WERI-Rb-1 (cell line): ENCODE data around the gene NXN.

Source experiments
- DNase-seq: peaks from one replicate; pipeline ENCODE4 v3.0.0-alpha.2; 2020
- H3K27ac ChIP-seq: fragments of 250-450 bp; sonication (Bioruptor Pico); 2 replicates; pipeline ENCODE4 v1.5.1; 2020; ENCODE audit warnings: mild to moderate bottlenecking, moderate library complexity
- H3K27me3 ChIP-seq: fragments of 250-450 bp; sonication (Bioruptor Pico); 2 replicates; pipeline ENCODE4 v1.5.1; 2021; ENCODE audit warnings: mild to moderate bottlenecking, low read depth, moderate library complexity; ENCODE audit not compliant: insufficient read depth, severe bottlenecking
- H3K36me3 ChIP-seq: fragments of 250-450 bp; sonication (Bioruptor Pico); 2 replicates; pipeline ENCODE4 v1.5.1; 2020; ENCODE audit warnings: mild to moderate bottlenecking, moderate library complexity
- H3K4me3 ChIP-seq: 2 replicates; pipeline ENCODE4 v1.5.1; 2011; ENCODE audit warnings: low read depth, mild to moderate bottlenecking, control low read depth, low read length
- H3K9me3 ChIP-seq: fragments of 250-450 bp; sonication (Bioruptor Pico); 2 replicates; pipeline ENCODE4 v1.5.1; 2021; ENCODE audit warnings: mild to moderate bottlenecking, moderate library complexity; ENCODE audit not compliant: severe bottlenecking
- TF ChIP-seq, protein P1 (sequence below): IDR thresholded peaks from 2 replicates; pipeline ENCODE4 v1.5.1; 2011; ENCODE audit warnings: low read depth, mild to moderate bottlenecking, control low read depth, inconsistent platforms, low read length

NXN gene

GRCh38 chr17:945672-946071 lies 33.9 kb downstream of the NXN start:
- no peak overlapping the region for H3K27ac ChIP-seq
- H3K9me3 ChIP-seq = no peaks in the 10 kb centered on the region
- TF ChIP-seq, protein P1, sequence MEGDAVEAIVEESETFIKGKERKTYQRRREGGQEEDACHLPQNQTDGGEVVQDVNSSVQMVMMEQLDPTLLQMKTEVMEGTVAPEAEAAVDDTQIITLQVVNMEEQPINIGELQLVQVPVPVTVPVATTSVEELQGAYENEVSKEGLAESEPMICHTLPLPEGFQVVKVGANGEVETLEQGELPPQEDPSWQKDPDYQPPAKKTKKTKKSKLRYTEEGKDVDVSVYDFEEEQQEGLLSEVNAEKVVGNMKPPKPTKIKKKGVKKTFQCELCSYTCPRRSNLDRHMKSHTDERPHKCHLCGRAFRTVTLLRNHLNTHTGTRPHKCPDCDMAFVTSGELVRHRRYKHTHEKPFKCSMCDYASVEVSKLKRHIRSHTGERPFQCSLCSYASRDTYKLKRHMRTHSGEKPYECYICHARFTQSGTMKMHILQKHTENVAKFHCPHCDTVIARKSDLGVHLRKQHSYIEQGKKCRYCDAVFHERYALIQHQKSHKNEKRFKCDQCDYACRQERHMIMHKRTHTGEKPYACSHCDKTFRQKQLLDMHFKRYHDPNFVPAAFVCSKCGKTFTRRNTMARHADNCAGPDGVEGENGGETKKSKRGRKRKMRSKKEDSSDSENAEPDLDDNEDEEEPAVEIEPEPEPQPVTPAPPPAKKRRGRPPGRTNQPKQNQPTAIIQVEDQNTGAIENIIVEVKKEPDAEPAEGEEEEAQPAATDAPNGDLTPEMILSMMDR = no peak
- no peak overlapping the region for H3K4me3 ChIP-seq
- H3K36me3 ChIP-seq = no peaks in the 10 kb centered on the region; the same call in 1 of the 2 replicates
- DNase-seq = no peak
- no peaks in the 10 kb centered on the region for H3K27me3 ChIP-seq

GRCh38 chr17:944266-944826 lies 35.2 kb downstream of the NXN start:
- TF ChIP-seq, protein P1 = no peak
- Histone ChIP-seq H3K4me3 (no peak overlapping the region), H3K9me3 (no peaks in the 10 kb centered on the region), H3K27me3 (no peaks in the 10 kb centered on the region), H3K27ac (no peak overlapping the region), H3K36me3 (no peaks in the 10 kb centered on the region; the same call in 1 of the 2 replicates)
- DNase-seq = no peak

DNA sequence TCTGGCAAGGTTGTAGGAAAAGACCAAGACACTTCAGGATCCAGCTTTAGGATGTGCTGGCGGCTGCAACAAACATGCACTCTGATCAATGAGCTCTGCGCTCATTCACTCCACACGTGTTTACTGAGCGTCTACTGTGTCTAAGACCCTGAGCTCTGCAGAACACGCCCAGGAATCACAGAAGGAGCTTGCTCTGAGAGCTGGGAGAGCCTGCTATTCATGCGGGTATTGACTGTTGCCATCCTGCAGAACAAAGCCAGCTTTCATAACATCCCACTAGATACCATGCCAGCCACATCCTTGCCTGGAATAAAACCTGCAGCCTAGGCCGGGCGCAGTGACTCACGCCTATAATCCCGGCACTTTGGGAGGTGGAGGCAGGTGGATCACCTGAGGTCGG lies 44.1 kb downstream of the NXN start:
- Histone ChIP-seq H3K36me3 (peaks cover 2% of the 10 kb centered on the region; the same call in 1 of the 2 replicates), H3K4me3 (no peak overlapping the region), H3K9me3 (no peaks in the 10 kb centered on the region), H3K27me3 (no peaks in the 10 kb centered on the region), H3K27ac (no peak overlapping the region)
- TF ChIP-seq, protein P1 = no peak
- no peak for DNase-seq

- Histone ChIP-seq H3K27me3 (no peaks in the 10 kb centered on the region), H3K9me3 (no peaks in the 10 kb centered on the region), H3K4me3 (no peak overlapping the region), H3K36me3 (peaks cover 6% of the 10 kb centered on the region), H3K27ac (no peak overlapping the region)
- TF ChIP-seq, protein P1 = no peak
- DNase-seq = no peak
Observed at GRCh38 chr17:933312-934073, 46.1 kb downstream of the NXN start.

DNA sequence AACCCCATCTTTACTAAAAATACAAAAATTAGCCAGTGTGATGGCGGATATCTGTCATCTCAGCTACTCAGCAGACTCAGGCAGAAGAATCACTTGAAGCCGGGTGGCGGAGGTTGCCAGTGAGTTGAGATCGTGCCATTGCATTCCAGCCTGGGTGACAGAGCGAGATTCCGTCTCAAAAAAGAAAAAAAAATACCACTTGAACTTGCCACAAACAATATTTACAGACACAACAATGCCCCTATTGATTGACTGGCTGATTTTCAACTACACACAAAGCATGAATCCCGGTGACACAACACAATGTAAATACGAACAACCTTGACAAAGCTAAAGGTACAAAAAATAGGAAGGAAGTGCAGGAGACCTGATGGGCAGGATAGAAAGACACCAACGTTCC lies 49.3 kb downstream of the NXN start:
- no peak overlapping the region for H3K27ac ChIP-seq

More for the DNA sequence above, 49.3 kb downstream of the NXN start:
- no peaks in the 10 kb centered on the region for H3K9me3 ChIP-seq
- DNase-seq = no peak
- no peaks in the 10 kb centered on the region for H3K27me3 ChIP-seq
- H3K36me3 ChIP-seq = peaks cover 6% of the 10 kb centered on the region
- TF ChIP-seq, protein P1 = no peak
- no peak overlapping the region for H3K4me3 ChIP-seq
